Measurements from ENCODE around the gene PRR23E. TPM values are rescaled to one million over a fixed set of nuclear protein-coding genes. Genes with fewer than 3 reads are reported as not detected.

PRR23E gene
- not detected in 2 replicates for total RNA-seq

DNA sequence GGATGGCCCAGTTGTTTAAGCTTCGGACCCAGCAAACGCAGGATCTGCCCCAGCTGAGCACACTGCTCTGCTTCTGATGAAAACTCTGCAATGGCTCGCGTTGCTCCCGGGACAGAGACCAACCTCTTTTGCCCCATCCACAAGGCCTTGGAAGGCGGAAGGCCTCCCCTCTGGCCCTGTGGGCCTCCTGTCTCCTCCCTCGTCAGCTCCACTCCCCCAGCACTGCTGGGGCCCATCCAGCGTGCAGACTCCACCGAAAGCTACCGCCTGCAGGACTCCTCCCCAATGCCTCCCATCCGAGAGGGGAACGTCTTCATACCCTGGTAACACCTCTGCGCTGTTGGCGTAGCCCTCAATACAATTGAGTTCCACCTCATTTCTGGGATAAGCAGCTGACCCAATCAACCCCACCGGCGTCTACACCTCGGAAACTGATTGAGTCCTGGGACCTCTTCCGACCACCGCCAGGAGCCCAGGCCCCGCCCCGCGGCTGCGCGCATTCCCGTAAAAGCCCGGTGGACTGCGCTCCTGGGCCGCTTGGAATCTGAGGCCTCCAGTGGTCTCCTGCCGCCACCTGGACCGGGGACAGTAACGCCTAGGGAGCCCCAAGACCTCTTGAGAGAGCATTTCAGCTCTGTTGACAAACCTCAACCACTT is at the start of gene PRR23E:
PRR23E (plus strand) TSS at position 556 of the 657 bp plus-strand sequence. CDS start 3,555 bp downstream, outside the sequence.

Other genes with a start within 250 kb of the PRR23E start
- gene PLXNA1, start 210.0 kb upstream of the PRR23E start, total RNA-seq = 42.7 and 139 TPM in 2 replicates
- gene PRR20G, start 94.9 kb downstream of the PRR23E start, total RNA-seq = not detected in 2 replicates